HepG2 (cell line): ENCODE measurements around the gene FMOD. TPM values are rescaled to one million over a fixed set of nuclear protein-coding genes. Genes with fewer than 3 reads are reported as not detected.

Source experiments
- ATAC-seq: fragments of 200-7000 bp; cut with Tn5 transposase; 3 replicates; pipeline ENCODE4 v1.9.1; 2020; ENCODE audit warnings: mild to moderate bottlenecking, moderate library complexity
- BruUV-seq: library from RNA; stranded (reverse); fragments of 400-500 nt; replicated peaks from 2 replicates; lab custom pipeline; 2021; lab: Mats Ljungman, UMichigan
- CTCF ChIA-PET: fragments of 300-600 bp; formaldehyde crosslinking; extraction: SDS; loops from one replicate; lab custom pipeline; 2021; ENCODE audit warnings: low total read pairs, inconsistent platforms, low intra/inter-chr PET ratio; lab: Yijun Ruan, JAX
- POLR2A ChIA-PET: fragments of 350-600 bp; sonication (Branson Sonifier 250); formaldehyde crosslinking; loops from one replicate; lab custom pipeline; 2020; ENCODE audit warnings: antibody characterized with exemption, inconsistent platforms; lab: Yijun Ruan, JAX
- DNase-seq: peaks from one replicate; pipeline ENCODE4 v3.0.0-alpha.2; 2015; ENCODE audit warnings: low spot score
- FAIRE-seq: peaks from 3 replicates; lab custom pipeline; 2011; peaks lifted over from hg19 to GRCh38; lab: Jason Lieb, UNC
- H2AFZ ChIP-seq: one replicate; pipeline ENCODE4 v1.6.1; 2011; ENCODE audit warnings: low read length, inconsistent platforms
- H3K27ac ChIP-seq: fragments of 300-600 bp; 3 replicates; pipeline ENCODE4 v1.8.0; 2011; ENCODE audit warnings: mixed run types, mild to moderate bottlenecking, mixed read lengths, low read length, inconsistent platforms; ENCODE audit not compliant: insufficient read depth; ENCODE audit errors: extremely low read length
- H3K27me3 ChIP-seq, 2 experiments: fragments of 200-600 bp in 1 of 2; 2 replicates in 1 of 2; 3 replicates in 1 of 2; pipeline versions ENCODE4 v1.6.0 to v1.8.0; 2011; ENCODE audit warnings: low read length in 2 of 2, mild to moderate bottlenecking in 2 of 2, moderate library complexity in 2 of 2, inconsistent platforms in 1 of 2; ENCODE audit not compliant: insufficient read depth in 2 of 2, control insufficient read depth in 1 of 2
- H3K36me3 ChIP-seq, 2 experiments: fragments of 200-600 bp in 1 of 2; replicated peaks in 1 of 2; 2 replicates in 1 of 2; 3 replicates in 1 of 2; pipeline versions ENCODE4 v1.5.1 to v1.8.0; 2011; ENCODE audit warnings: low read length in 2 of 2, inconsistent platforms in 1 of 2; ENCODE audit not compliant: insufficient read depth in 2 of 2, control insufficient read depth in 1 of 2
- H3K4me1 ChIP-seq: 2 replicates; pipeline ENCODE4 v1.5.1; 2012; ENCODE audit warnings: low read length, inconsistent platforms; ENCODE audit not compliant: insufficient read depth
- H3K4me2 ChIP-seq: 2 replicates; pipeline ENCODE4 v1.6.0; 2011; ENCODE audit warnings: low read depth, low read length, inconsistent platforms
- H3K4me3 ChIP-seq, 3 experiments: fragments of 200-600 bp in 1 of 3; sonication (generic), shearing (Covaris generic) in 1 of 3; replicated peaks in 1 of 3; 2 replicates each; pipeline ENCODE4 v1.5.1; 2011 to 2016; ENCODE audit warnings: low read length in 3 of 3, inconsistent platforms in 2 of 3, low read depth in 2 of 3, mild to moderate bottlenecking in 2 of 3, control low read depth in 1 of 3, mixed read lengths in 1 of 3; ENCODE audit not compliant: insufficient read depth in 1 of 3
- H3K79me2 ChIP-seq: one replicate; pipeline ENCODE4 v1.6.1; 2011; ENCODE audit warnings: low read length, inconsistent platforms; ENCODE audit not compliant: insufficient read depth
- H3K9ac ChIP-seq: 2 replicates; pipeline ENCODE4 v1.6.0; 2011; ENCODE audit warnings: mild to moderate bottlenecking, low read depth, low read length, inconsistent platforms; ENCODE audit not compliant: insufficient read depth
- H3K9me3 ChIP-seq: 2 replicates; pipeline ENCODE4 v1.5.1; 2012; ENCODE audit warnings: mild to moderate bottlenecking, low read length
- H4K20me1 ChIP-seq: 2 replicates; pipeline ENCODE4 v1.6.0; 2011; ENCODE audit warnings: inconsistent platforms, mild to moderate bottlenecking, low read length, moderate library complexity; ENCODE audit not compliant: insufficient read depth
- GFI1 ChIP-seq: sonication (generic); formaldehyde crosslinking; IDR thresholded peaks from 2 replicates; pipeline ENCODE4 v1.5.0; 2020; ENCODE audit warnings: missing genetic modification reagents, mild to moderate bottlenecking, borderline replicate concordance
- HDAC2 ChIP-seq: sonication (generic); formaldehyde crosslinking; IDR thresholded peaks from 2 replicates; pipeline ENCODE4 v1.4.0; 2020; ENCODE audit warnings: missing genetic modification reagents
- HNF4A ChIP-seq: sonication (generic); formaldehyde crosslinking; IDR thresholded peaks from 2 replicates; pipeline ENCODE4 v1.4.0; 2020; ENCODE audit warnings: missing genetic modification reagents
- KLF13 ChIP-seq: sonication (generic); formaldehyde crosslinking; IDR thresholded peaks from 2 replicates; pipeline ENCODE4 v1.4.0; 2020; ENCODE audit warnings: mild to moderate bottlenecking, missing genetic modification reagents
- POLR2AphosphoS5 ChIP-seq: IDR thresholded peaks from 2 replicates; pipeline ENCODE4 v1.6.1; 2012; ENCODE audit warnings: low read depth, low read length
- POLR2G ChIP-seq: fragments of 200-400 bp; formaldehyde crosslinking; IDR thresholded peaks from 2 replicates; pipeline ENCODE4 v1.6.1; 2018; ENCODE audit warnings: mild to moderate bottlenecking, low read depth, low read length, moderate library complexity
- ZNF143 ChIP-seq: sonication (generic); formaldehyde crosslinking; IDR thresholded peaks from 2 replicates; pipeline ENCODE4 v1.4.0; 2020; ENCODE audit warnings: missing genetic modification reagents
- ZNF629 ChIP-seq: sonication (generic); formaldehyde crosslinking; conservative IDR thresholded peaks from 2 replicates; pipeline ENCODE4 v1.5.0; 2020; ENCODE audit warnings: missing genetic modification reagents
- WGBS: methylation state at CpG from one replicate; pipeline ENCODE4 v1.1.6; 2017; ENCODE audit warnings: low lambda C conversion rate; 5-methylcytosine and 5-hydroxymethylcytosine counted together
- in situ Hi-C: cut with HindIII; loops from 2 replicates; pipeline ENCODE4 v1.10.0; 2017; ENCODE audit warnings: low pct_unique_long_range_greater_than_20kb; ENCODE audit not compliant: extremely low pct_ligation_motif_present
- intact Hi-C: fragments of 100-400 bp; cut with micrococcal nuclease; formaldehyde crosslinking; loops from one replicate; pipeline ENCODE4 v1.10.0; 2022; ENCODE audit not compliant: unreplicated experiment
- polyA plus RNA-seq, 8 experiments: library from polyadenylated mRNA; depleted of rRNA in 3 of 8; stranded (reverse) in 7 of 8; unstranded in 1 of 8; fragments of >200 nt; fragmentation: Illumina TruSeq in 4 of 8; extraction: Trizol in 4 of 8; gene quantifications; 2 replicates each; pipeline versions ENCODE4 v1.2.1 to v1.2.3, GENCODE V29; 2011 to 2016; ENCODE audit warnings: low read depth in 4 of 8, missing spikeins in 1 of 8, mixed read lengths in 1 of 8; ENCODE audit not compliant: insufficient read depth in 1 of 8
- total RNA-seq, 5 experiments: library from RNA; depleted of rRNA; stranded (reverse); fragments of >200 nt; fragmentation: Illumina TruSeq; extraction: Trizol; gene quantifications; 2 replicates each; pipeline ENCODE4 v1.2.3, GENCODE V29; 2016; ENCODE audit warnings: low read depth in 1 of 5
- TF ChIP-seq, protein P1 (sequence below): sonication (generic); formaldehyde crosslinking; IDR thresholded peaks from 2 replicates; pipeline ENCODE4 v1.5.1; 2020; ENCODE audit warnings: missing genetic modification reagents, mild to moderate bottlenecking, borderline replicate concordance
- TF ChIP-seq, protein P2 (sequence below): sonication (generic); formaldehyde crosslinking; IDR thresholded peaks from 2 replicates; pipeline ENCODE4 v1.4.0; 2020; ENCODE audit warnings: missing genetic modification reagents

FMOD gene
- total and polyA plus RNA-seq, 2 of the 13 experiments (the other 11 are each of a cell fraction or from before 2014, with no cell fraction given) = 0.08 TPM; not detected in 1

DNA sequence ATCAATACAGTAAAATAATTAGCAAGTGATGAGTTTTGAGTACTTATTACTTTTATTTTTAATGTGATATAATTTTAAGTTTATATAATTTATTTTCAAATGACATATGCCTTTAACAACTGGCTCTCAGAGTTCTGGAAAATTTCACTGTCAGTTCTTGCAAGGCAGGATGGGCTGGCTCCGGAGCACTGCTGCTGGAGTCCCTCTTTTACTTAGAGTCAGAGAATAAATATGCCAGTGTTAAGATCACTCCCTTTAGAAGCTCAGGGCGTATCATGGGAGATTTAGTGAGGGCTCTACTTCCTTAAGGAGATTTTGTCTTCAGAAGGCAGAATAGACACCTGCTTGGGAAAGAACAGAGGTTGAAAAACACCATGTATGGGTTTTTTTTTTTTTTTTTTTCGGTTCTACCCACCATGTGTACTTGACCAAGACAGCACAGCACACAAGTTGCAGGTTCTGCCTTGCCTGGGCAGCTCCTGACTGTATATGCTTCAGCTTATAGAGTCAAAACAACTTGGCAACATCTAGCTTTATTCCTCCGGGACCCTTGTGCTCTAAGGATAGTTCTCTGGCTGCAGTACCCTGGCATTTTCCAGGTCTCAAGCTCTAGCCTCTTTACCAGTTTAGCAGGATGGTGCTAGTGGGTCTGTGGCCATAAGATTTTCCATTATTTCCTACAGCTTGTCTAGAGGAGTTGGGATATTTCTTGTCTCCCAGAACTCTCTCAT, 29.7 kb upstream of the FMOD start:
- Histone ChIP-seq H3K9ac (no peak overlapping the region), H2AFZ (no peak overlapping the region), H3K4me2 (no peak overlapping the region), H3K9me3 (no peaks in the 10 kb centered on the region), H3K4me1 (no peaks in the 10 kb centered on the region), H3K36me3 (no peaks in the 10 kb centered on the region), H3K27ac (no peak overlapping the region), H3K79me2 (no peaks in the 10 kb centered on the region), H3K27me3 (no peaks in the 10 kb centered on the region; a peak in 1 of 5 replicates), H3K4me3 (no peak overlapping the region), H4K20me1 (no peaks in the 10 kb centered on the region)
- FAIRE-seq (no peak), ATAC-seq (no peak), DNase-seq (no peak)
- 22% methylated on average over 4 of the region's 4 CpGs for WGBS
- TF ChIP-seq, protein P1, sequence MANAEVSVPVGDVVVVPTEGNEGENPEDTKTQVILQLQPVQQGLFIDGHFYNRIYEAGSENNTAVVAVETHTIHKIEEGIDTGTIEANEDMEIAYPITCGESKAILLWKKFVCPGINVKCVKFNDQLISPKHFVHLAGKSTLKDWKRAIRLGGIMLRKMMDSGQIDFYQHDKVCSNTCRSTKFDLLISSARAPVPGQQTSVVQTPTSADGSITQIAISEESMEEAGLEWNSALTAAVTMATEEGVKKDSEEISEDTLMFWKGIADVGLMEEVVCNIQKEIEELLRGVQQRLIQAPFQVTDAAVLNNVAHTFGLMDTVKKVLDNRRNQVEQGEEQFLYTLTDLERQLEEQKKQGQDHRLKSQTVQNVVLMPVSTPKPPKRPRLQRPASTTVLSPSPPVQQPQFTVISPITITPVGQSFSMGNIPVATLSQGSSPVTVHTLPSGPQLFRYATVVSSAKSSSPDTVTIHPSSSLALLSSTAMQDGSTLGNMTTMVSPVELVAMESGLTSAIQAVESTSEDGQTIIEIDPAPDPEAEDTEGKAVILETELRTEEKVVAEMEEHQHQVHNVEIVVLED (CRISPR knock-in tag) = no peak
- no peak for TF ChIP-seq GFI1
- TF ChIP-seq HNF4A (CRISPR knock-in tag) = no peak
- TF ChIP-seq, protein P2, sequence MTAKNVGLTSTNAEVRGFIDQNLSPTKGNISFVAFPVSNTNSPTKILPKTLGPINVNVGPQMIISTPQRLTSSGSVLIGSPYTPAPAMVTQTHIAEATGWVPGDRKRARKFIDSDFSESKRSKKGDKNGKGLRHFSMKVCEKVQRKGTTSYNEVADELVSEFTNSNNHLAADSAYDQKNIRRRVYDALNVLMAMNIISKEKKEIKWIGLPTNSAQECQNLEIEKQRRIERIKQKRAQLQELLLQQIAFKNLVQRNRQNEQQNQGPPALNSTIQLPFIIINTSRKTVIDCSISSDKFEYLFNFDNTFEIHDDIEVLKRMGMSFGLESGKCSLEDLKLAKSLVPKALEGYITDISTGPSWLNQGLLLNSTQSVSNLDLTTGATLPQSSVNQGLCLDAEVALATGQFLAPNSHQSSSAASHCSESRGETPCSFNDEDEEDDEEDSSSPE = no peak
- no peak for TF ChIP-seq ZNF629 (CRISPR knock-in tag)
- TF ChIP-seq HDAC2 = no peak
- no peak for TF ChIP-seq POLR2AphosphoS5
- no peak for TF ChIP-seq KLF13
- TF ChIP-seq POLR2G = no peak
- no peak for TF ChIP-seq ZNF143
- intact Hi-C loops = no loop called here
- ChIA-PET CTCF (no interaction called here), POLR2A (no interaction called here)
- in situ Hi-C loops = no loop called here
- BruUV-seq = no TSS peak
